ENCODE data around the gene NELL2. TPM values are rescaled to one million over a fixed set of nuclear protein-coding genes. Genes with fewer than 3 reads are reported as not detected.

Gene NELL2
- total RNA-seq, 6 donors from 2014 or later: 1.1 to 19.3 (median 4.2) TPM

GRCh38 chr12:44847888-44848702 is 28.0 kb downstream of the NELL2 start:
- Histone ChIP-seq H3K36me3 (no peaks in the 10 kb centered on the region), H3K4me1 (no peaks in the 10 kb centered on the region), H3K27ac (peak overlapping the region in 1 of 4 donors; percentile 16), H3K4me3 (no peak overlapping the region), H3K9me3 (no peaks in the 10 kb centered on the region), H3K27me3 (no peaks in the 10 kb centered on the region)
- ATAC-seq (ENCODE audit: low FRiP score in 2 of 2): peak in 1 of 2 donors; percentile 15
- no peak for DNase-seq
- 59 to 75% methylated on average over 6 of the region's 6 CpGs for WGBS, 2 donors
- no peak for TF ChIP-seq EP300 (IDR thresholded peaks at IDR 0.05)
- no peak for TF ChIP-seq CTCF (IDR thresholded peaks at IDR 0.05)

GRCh38 chr12:44847403-44847802 is 28.7 kb downstream of the NELL2 start:
- no peak overlapping the region for H3K4me3 ChIP-seq
- no peaks in the 10 kb centered on the region for H3K9me3 ChIP-seq
- no peaks in the 10 kb centered on the region for H3K4me1 ChIP-seq
- ATAC-seq (ENCODE audit: low FRiP score in 2 of 2): no peak
- 50 to 51% methylated on average over 1 of the region's 1 CpG for WGBS, 2 donors
- TF ChIP-seq POLR2A (IDR thresholded peaks at IDR 0.05): no peak
- no peak for TF ChIP-seq EP300 (IDR thresholded peaks at IDR 0.05)
- no peak for TF ChIP-seq CTCF (IDR thresholded peaks at IDR 0.05)
- TF ChIP-seq POLR2AphosphoS5 (IDR thresholded peaks at IDR 0.05): no peak
- no peaks in the 10 kb centered on the region for H3K27me3 ChIP-seq
- DNase-seq: no peak
- no peaks in the 10 kb centered on the region for H3K36me3 ChIP-seq
- no peak overlapping the region for H3K27ac ChIP-seq

GRCh38 chr12:44846826-44847225 is 29.3 kb downstream of the NELL2 start:
- no peak for TF ChIP-seq POLR2AphosphoS5 (IDR thresholded peaks at IDR 0.05)
- no peak for TF ChIP-seq POLR2A (IDR thresholded peaks at IDR 0.05)
- no peak for TF ChIP-seq CTCF (IDR thresholded peaks at IDR 0.05)
- no peak for TF ChIP-seq EP300 (IDR thresholded peaks at IDR 0.05)
- no peak for DNase-seq
- no peaks in the 10 kb centered on the region for H3K4me1 ChIP-seq
- H3K36me3 ChIP-seq: no peaks in the 10 kb centered on the region
- no peak for ATAC-seq (ENCODE audit: low FRiP score in 2 of 2)
- H3K27me3 ChIP-seq: no peaks in the 10 kb centered on the region
- WGBS, 2 donors: 62 to 70% methylated on average over 1 of the region's 1 CpG
- no peak overlapping the region for H3K27ac ChIP-seq
- H3K9me3 ChIP-seq: no peaks in the 10 kb centered on the region
- H3K4me3 ChIP-seq: no peak overlapping the region

- Histone ChIP-seq H3K27ac (no peak overlapping the region), H3K9me3 (no peaks in the 10 kb centered on the region), H3K27me3 (no peaks in the 10 kb centered on the region), H3K4me1 (no peaks in the 10 kb centered on the region), H3K36me3 (no peaks in the 10 kb centered on the region), H3K4me3 (no peak overlapping the region)
- DNase-seq: no peak
- WGBS, 2 donors: 90 to 95% methylated on average over 4 of the region's 4 CpGs
- no peak for TF ChIP-seq POLR2AphosphoS5 (IDR thresholded peaks at IDR 0.05)
- TF ChIP-seq EP300 (IDR thresholded peaks at IDR 0.05): no peak
- TF ChIP-seq POLR2A (IDR thresholded peaks at IDR 0.05): no peak
- TF ChIP-seq CTCF (IDR thresholded peaks at IDR 0.05): no peak
- ATAC-seq (ENCODE audit: low FRiP score in 2 of 2): no peak
Observed at GRCh38 chr12:44842669-44843068, 33.4 kb downstream of the NELL2 start.

GRCh38 chr12:44839785-44840184 is 36.3 kb downstream of the NELL2 start:
- DNase-seq: no peak
- no peaks in the 10 kb centered on the region for H3K36me3 ChIP-seq
- H3K9me3 ChIP-seq: no peaks in the 10 kb centered on the region
- no peaks in the 10 kb centered on the region for H3K4me1 ChIP-seq
- TF ChIP-seq EP300 (IDR thresholded peaks at IDR 0.05) (no peak), POLR2A (IDR thresholded peaks at IDR 0.05) (no peak), CTCF (IDR thresholded peaks at IDR 0.05) (no peak), POLR2AphosphoS5 (IDR thresholded peaks at IDR 0.05) (no peak)
- H3K4me3 ChIP-seq: no peak overlapping the region
- no peak overlapping the region for H3K27ac ChIP-seq
- no peaks in the 10 kb centered on the region for H3K27me3 ChIP-seq
- no peak for ATAC-seq (ENCODE audit: low FRiP score in 2 of 2)
- 61 to 83% methylated on average over 2 of the region's 2 CpGs for WGBS, 2 donors

All from upper lobe of left lung (tissue), 6 donors.